Parathyroid adenoma (tissue), 2 donors: Measurements from ENCODE around the gene NR3C2.
A peak's percentile ranks its signal among the peaks of the same experiment; 100 is the strongest.

ENCODE experiments used
- H2AFZ ChIP-seq: fragments of 300-600 bp; sonication (generic); one replicate; pipeline ENCODE4 v1.7.0; 2017; ENCODE audit warnings: antibody characterized with exemption, mild to moderate bottlenecking
- H3K27ac ChIP-seq: fragments of 300-600 bp; sonication (generic); one replicate; pipeline ENCODE4 v1.7.0; 2017
- H3K27me3 ChIP-seq: fragments of 300-600 bp; sonication (generic); one replicate; pipeline ENCODE4 v1.7.0; 2017; ENCODE audit warnings: low read length; ENCODE audit not compliant: control insufficient read depth, insufficient read depth
- H3K36me3 ChIP-seq: fragments of 300-600 bp; sonication (generic); one replicate; pipeline ENCODE4 v1.7.0; 2017; ENCODE audit warnings: low read length; ENCODE audit not compliant: control insufficient read depth, insufficient read depth
- H3K4me1 ChIP-seq: fragments of 300-600 bp; sonication (generic); one replicate; pipeline ENCODE4 v1.7.0; 2017; ENCODE audit warnings: control low read depth
- H3K4me2 ChIP-seq: fragments of 300-600 bp; sonication (generic); one replicate; pipeline ENCODE4 v1.7.0; 2017; ENCODE audit warnings: low read length
- H3K4me3 ChIP-seq: fragments of 300-600 bp; sonication (generic); one replicate; pipeline ENCODE4 v1.7.0; 2017; ENCODE audit warnings: low read depth, low read length
- H3K79me2 ChIP-seq: fragments of 300-600 bp; sonication (generic); one replicate; pipeline ENCODE4 v1.7.0; 2017; ENCODE audit warnings: control low read depth
- H3K9ac ChIP-seq: fragments of 300-600 bp; sonication (generic); one replicate; pipeline ENCODE4 v1.7.0; 2017; ENCODE audit warnings: mild to moderate bottlenecking
- H3K9me3 ChIP-seq: fragments of 300-600 bp; sonication (generic); one replicate; pipeline ENCODE4 v1.7.0; 2017; ENCODE audit warnings: low read length; ENCODE audit not compliant: control insufficient read depth
- CTCF ChIP-seq: fragments of 300-600 bp; sonication (generic); IDR thresholded peaks from one replicate; pipeline ENCODE4 v1.7.0; 2017; ENCODE audit warnings: antibody characterized with exemption, mild to moderate bottlenecking
- donor health status: primary hyperparathyroidism.

NR3C2 gene

GRCh38 chr4:148067301-148067916 lies 374.8 kb downstream of the NR3C2 start:
- H3K27ac ChIP-seq: no peak overlapping the region
- no peak overlapping the region for H3K9ac ChIP-seq
- no peaks in the 10 kb centered on the region for H3K36me3 ChIP-seq
- H3K9me3 ChIP-seq: no peaks in the 10 kb centered on the region
- H2AFZ ChIP-seq: no peak overlapping the region
- peak; percentile 10 for TF ChIP-seq CTCF
- H3K4me1 ChIP-seq: peaks cover 12% of the 10 kb centered on the region
- no peaks in the 10 kb centered on the region for H3K79me2 ChIP-seq
- H3K4me3 ChIP-seq: no peak overlapping the region
- H3K27me3 ChIP-seq: no peaks in the 10 kb centered on the region
- H3K4me2 ChIP-seq: no peak overlapping the region

DNA sequence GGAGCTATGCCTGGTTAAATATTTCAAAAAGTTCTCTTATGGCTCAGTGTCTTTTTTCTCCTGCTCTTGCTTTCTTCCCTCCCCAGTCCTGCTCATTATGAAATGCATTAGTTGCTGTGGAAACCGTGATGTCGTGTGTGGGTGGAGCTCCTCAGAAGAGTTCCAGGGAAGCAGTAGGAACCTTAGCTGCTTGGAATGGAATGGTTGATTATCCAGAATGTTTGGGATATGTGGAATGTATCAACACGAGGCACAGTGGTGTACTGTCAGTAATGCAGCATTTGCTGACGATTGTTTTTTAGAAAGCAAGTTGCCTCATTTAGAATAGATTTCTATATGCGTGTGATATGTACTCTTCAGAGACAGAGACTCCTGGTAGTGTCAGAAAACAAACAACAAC lies 377.1 kb downstream of the NR3C2 start:
- Histone ChIP-seq H3K79me2 (no peaks in the 10 kb centered on the region), H3K36me3 (no peaks in the 10 kb centered on the region), H2AFZ (no peak overlapping the region), H3K27ac (peak overlapping the region; percentile 19), H3K4me1 (peaks cover 11% of the 10 kb centered on the region), H3K9me3 (no peaks in the 10 kb centered on the region), H3K27me3 (no peaks in the 10 kb centered on the region), H3K9ac (no peak overlapping the region), H3K4me3 (no peak overlapping the region), H3K4me2 (no peak overlapping the region)
- no peak for TF ChIP-seq CTCF

GRCh38 chr4:148064451-148064850 lies 377.8 kb downstream of the NR3C2 start:
- H3K27me3 ChIP-seq: no peaks in the 10 kb centered on the region
- H3K27ac ChIP-seq: no peak overlapping the region
- TF ChIP-seq CTCF: no peak
- no peaks in the 10 kb centered on the region for H3K36me3 ChIP-seq
- no peaks in the 10 kb centered on the region for H3K9me3 ChIP-seq
- H3K9ac ChIP-seq: no peak overlapping the region
- no peak overlapping the region for H3K4me2 ChIP-seq
- H3K4me3 ChIP-seq: no peak overlapping the region
- no peak overlapping the region for H2AFZ ChIP-seq
- peaks cover 7% of the 10 kb centered on the region for H3K4me1 ChIP-seq
- no peaks in the 10 kb centered on the region for H3K79me2 ChIP-seq

DNA sequence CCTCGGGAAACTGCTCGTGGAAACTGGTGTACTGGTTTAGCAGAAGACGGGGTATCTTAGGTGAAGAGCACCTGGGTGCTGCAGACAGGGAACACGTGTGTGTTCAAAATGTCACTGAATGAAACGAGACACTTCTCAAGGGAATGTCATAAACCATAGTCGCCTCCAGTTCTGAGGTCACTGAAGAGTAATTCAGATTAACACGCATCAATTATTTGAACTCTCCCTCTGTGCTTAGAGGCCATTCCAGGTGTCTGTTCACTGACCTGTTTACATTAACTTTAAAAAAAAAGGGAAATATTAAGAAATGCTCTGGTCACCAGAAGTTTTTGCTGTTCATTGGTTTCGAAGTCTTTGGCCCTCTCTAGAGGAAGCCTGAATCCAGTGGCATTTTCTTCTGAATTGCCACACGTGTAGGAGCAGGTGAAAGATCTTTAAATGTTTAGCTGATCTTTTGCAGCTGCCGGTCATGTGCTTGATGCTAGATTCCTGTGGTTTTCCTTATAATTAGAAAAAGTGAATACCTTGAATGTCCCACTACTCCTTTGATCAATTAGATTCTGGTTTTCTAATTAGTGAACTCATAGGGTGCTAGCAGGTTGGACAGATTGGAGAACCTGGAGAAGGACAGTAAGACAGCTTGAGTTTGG lies 379.8 kb downstream of the NR3C2 start:
- Histone ChIP-seq H2AFZ (no peak overlapping the region), H3K27me3 (no peaks in the 10 kb centered on the region), H3K27ac (no peak overlapping the region), H3K4me3 (no peak overlapping the region), H3K9me3 (no peaks in the 10 kb centered on the region), H3K9ac (no peak overlapping the region), H3K4me1 (peaks cover 20% of the 10 kb centered on the region), H3K79me2 (no peaks in the 10 kb centered on the region), H3K4me2 (no peak overlapping the region), H3K36me3 (no peaks in the 10 kb centered on the region)
- TF ChIP-seq CTCF: no peak

DNA sequence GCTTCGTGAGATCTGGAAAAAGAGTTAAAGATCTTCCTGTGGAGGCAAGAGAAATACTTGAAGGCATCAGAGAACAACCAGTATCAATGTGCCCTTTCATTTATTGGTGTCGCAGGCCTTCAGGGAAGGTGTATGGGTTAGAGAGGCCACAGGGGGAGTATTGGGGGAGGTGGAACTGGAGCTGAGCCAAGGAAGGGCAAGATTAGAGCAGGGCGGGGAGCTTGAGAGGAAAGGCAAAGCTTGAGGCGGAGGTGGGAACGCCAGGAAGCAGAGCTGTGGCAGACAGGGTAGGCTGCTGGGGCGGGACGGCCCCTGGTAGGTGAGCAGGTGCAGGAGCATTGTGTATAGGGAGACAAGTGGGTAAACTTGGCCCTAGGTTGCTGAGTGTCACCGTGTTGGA lies 380.4 kb downstream of the NR3C2 start:
- H3K4me1 ChIP-seq: peaks cover 21% of the 10 kb centered on the region
- TF ChIP-seq CTCF: no peak
- no peak overlapping the region for H3K4me3 ChIP-seq
- no peaks in the 10 kb centered on the region for H3K79me2 ChIP-seq
- no peaks in the 10 kb centered on the region for H3K36me3 ChIP-seq
- H3K27me3 ChIP-seq: no peaks in the 10 kb centered on the region
- no peak overlapping the region for H3K27ac ChIP-seq
- no peak overlapping the region for H3K9ac ChIP-seq
- no peak overlapping the region for H2AFZ ChIP-seq
- no peak overlapping the region for H3K4me2 ChIP-seq
- no peaks in the 10 kb centered on the region for H3K9me3 ChIP-seq
